HFFc6 (cell line): ENCODE data around the gene PRIMA1. TPM values are rescaled to one million over a fixed set of nuclear protein-coding genes. Genes with fewer than 3 reads are reported as not detected.

Experiments used
- DNase-seq: peaks from one replicate; pipeline ENCODE4 v3.0.0-alpha.2; 2018
- H3K27ac Mint-ChIP-seq: 2 replicates; pipeline ENCODE4 v1.8.0; 2020; ENCODE audit warnings: mild to moderate bottlenecking, mixed read lengths
- H3K27me3 Mint-ChIP-seq: 2 replicates; pipeline ENCODE4 v1.8.0; 2021; ENCODE audit warnings: mild to moderate bottlenecking, moderate library complexity, mixed read lengths; ENCODE audit not compliant: insufficient read depth
- H3K36me3 Mint-ChIP-seq: 2 replicates; pipeline ENCODE4 v1.8.0; 2021; ENCODE audit warnings: low read depth, mixed read lengths
- H3K4me1 Mint-ChIP-seq: 2 replicates; pipeline ENCODE4 v1.8.0; 2020; ENCODE audit warnings: low read depth, mixed read lengths
- H3K4me3 Mint-ChIP-seq: 2 replicates; pipeline ENCODE4 v1.8.0; 2020; ENCODE audit warnings: mild to moderate bottlenecking, moderate library complexity, mixed read lengths
- H3K9me3 Mint-ChIP-seq: 2 replicates; pipeline ENCODE4 v1.8.0; 2020; ENCODE audit warnings: mild to moderate bottlenecking, mixed read lengths
- long read RNA-seq: library from polyadenylated mRNA; unstranded; transcript quantifications from one replicate; pipeline ENCODE4 v2.0.0, GENCODE V29; 2019
- total RNA-seq, 6 experiments: library from RNA; stranded (reverse); fragmentation: NEBNext Ultra II Directional; extraction: Animal tissue kit (Norgen Biotek cat#: 25700); gene quantifications; 2 replicates in 1 of 6; 3 replicates in 5 of 6; pipeline ENCODE4 v1.2.3, GENCODE V29; 2021
- TF ChIP-seq, protein P1 (sequence below): fragments of 200-600 bp; sonication (generic); IDR thresholded peaks from 2 replicates; pipeline ENCODE4 v1.5.0; 2021; ENCODE audit warnings: antibody characterized with exemption, mild to moderate bottlenecking

The PRIMA1 gene
- not detected for total RNA-seq
- long read RNA-seq = 0 reads

GRCh38 chr14:93788293-93788542 is at the start of gene PRIMA1:
TSS of gene PRIMA1 (minus strand) at chr14:93788485. CDS start at chr14:93787718, 767 bp downstream.
- TF ChIP-seq, protein P1, sequence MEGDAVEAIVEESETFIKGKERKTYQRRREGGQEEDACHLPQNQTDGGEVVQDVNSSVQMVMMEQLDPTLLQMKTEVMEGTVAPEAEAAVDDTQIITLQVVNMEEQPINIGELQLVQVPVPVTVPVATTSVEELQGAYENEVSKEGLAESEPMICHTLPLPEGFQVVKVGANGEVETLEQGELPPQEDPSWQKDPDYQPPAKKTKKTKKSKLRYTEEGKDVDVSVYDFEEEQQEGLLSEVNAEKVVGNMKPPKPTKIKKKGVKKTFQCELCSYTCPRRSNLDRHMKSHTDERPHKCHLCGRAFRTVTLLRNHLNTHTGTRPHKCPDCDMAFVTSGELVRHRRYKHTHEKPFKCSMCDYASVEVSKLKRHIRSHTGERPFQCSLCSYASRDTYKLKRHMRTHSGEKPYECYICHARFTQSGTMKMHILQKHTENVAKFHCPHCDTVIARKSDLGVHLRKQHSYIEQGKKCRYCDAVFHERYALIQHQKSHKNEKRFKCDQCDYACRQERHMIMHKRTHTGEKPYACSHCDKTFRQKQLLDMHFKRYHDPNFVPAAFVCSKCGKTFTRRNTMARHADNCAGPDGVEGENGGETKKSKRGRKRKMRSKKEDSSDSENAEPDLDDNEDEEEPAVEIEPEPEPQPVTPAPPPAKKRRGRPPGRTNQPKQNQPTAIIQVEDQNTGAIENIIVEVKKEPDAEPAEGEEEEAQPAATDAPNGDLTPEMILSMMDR = no peak
- no peak for DNase-seq
- Mint-ChIP-seq H3K4me3 (no peak within 1 kb of the TSS), H3K27ac (no peak within 1 kb of the TSS), H3K36me3 (peaks cover 11% of the 10 kb centered on the region), H3K4me1 (no peaks in the 10 kb centered on the region), H3K9me3 (peaks cover 57% of the 10 kb centered on the region), H3K27me3 (peaks cover 2% of the 10 kb centered on the region; the same call in 1 of the 2 replicates)

- DNase-seq = no peak
- Mint-ChIP-seq H3K27me3 (no peaks in the 10 kb centered on the region), H3K4me3 (no peak overlapping the region), H3K27ac (no peak overlapping the region), H3K9me3 (peaks cover 44% of the 10 kb centered on the region), H3K4me1 (no peaks in the 10 kb centered on the region), H3K36me3 (no peaks in the 10 kb centered on the region)
- TF ChIP-seq, protein P1 = no peak
Observed at GRCh38 chr14:93834699-93835371, 46.5 kb upstream of the PRIMA1 start.

DNA sequence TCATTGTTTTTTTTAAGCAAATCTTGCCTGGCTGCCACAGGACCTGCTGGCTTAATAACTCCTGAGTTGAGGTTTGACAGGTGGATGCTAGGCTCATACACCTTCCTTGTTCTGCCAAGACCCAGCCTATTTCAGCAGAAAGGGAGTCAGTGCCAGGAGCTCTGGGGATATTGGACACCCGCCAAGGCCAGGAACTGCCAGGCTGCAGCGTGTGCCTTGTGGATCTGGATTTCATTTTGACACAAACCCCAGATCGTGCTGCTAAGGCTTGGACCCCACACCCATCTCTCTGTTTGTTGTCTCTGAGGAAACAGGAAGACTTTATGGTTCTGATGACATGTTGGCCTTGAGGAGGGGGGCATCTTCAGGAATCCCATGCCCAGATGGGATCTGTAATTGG is 44.4 kb upstream of the PRIMA1 start:
- Mint-ChIP-seq H3K9me3 (peaks cover 50% of the 10 kb centered on the region), H3K27me3 (no peaks in the 10 kb centered on the region), H3K4me1 (no peaks in the 10 kb centered on the region), H3K27ac (no peak overlapping the region), H3K36me3 (no peaks in the 10 kb centered on the region), H3K4me3 (no peak overlapping the region)
- no peak for DNase-seq
- TF ChIP-seq, protein P1 = no peak

GRCh38 chr14:93832081-93832480 is 43.8 kb upstream of the PRIMA1 start:
- H3K27ac Mint-ChIP-seq = no peak overlapping the region
- no peaks in the 10 kb centered on the region for H3K4me1 Mint-ChIP-seq
- TF ChIP-seq, protein P1 = no peak
- peaks cover under 1% of the 10 kb centered on the region; the same call in 1 of the 2 replicates for H3K27me3 Mint-ChIP-seq
- no peak overlapping the region for H3K4me3 Mint-ChIP-seq
- no peaks in the 10 kb centered on the region for H3K36me3 Mint-ChIP-seq
- no peak for DNase-seq
- H3K9me3 Mint-ChIP-seq = peaks cover 54% of the 10 kb centered on the region

GRCh38 chr14:93830753-93831461 is 42.6 kb upstream of the PRIMA1 start:
- no peak overlapping the region for H3K4me3 Mint-ChIP-seq
- no peaks in the 10 kb centered on the region for H3K4me1 Mint-ChIP-seq
- peaks cover 51% of the 10 kb centered on the region for H3K9me3 Mint-ChIP-seq
- no peak overlapping the region for H3K27ac Mint-ChIP-seq
- TF ChIP-seq, protein P1 = no peak
- no peaks in the 10 kb centered on the region for H3K36me3 Mint-ChIP-seq
- H3K27me3 Mint-ChIP-seq = peaks cover 2% of the 10 kb centered on the region
- DNase-seq = no peak
